Duodenal mucosa (tissue), 2 donors: ENCODE measurements around the gene RAB30.

Source experiments
- H3K27ac ChIP-seq: one replicate; pipeline ENCODE4 v1.7.0; 2013; ENCODE audit warnings: low read depth, low read length
- H3K27me3 ChIP-seq, 2 donors: one replicate each; pipeline ENCODE4 v1.7.0; 2013; ENCODE audit warnings: low read length in 2 of 2, control low read depth in 1 of 2; ENCODE audit not compliant: insufficient read depth in 2 of 2, control insufficient read depth in 1 of 2
- H3K36me3 ChIP-seq, 2 donors: one replicate each; pipeline ENCODE4 v1.7.0; 2013; ENCODE audit warnings: low read length in 2 of 2, control low read depth in 1 of 2; ENCODE audit not compliant: insufficient read depth in 2 of 2, control insufficient read depth in 1 of 2
- H3K4me1 ChIP-seq, 2 donors: one replicate each; pipeline ENCODE4 v1.7.0; 2013; ENCODE audit warnings: low read length in 2 of 2, control low read depth in 1 of 2; ENCODE audit not compliant: insufficient read depth in 2 of 2, control insufficient read depth in 1 of 2
- H3K4me3 ChIP-seq, 2 donors: one replicate each; pipeline ENCODE4 v1.7.0; 2013; ENCODE audit warnings: low read length in 2 of 2, low read depth in 1 of 2
- H3K9ac ChIP-seq, 2 donors: one replicate each; pipeline ENCODE4 v1.7.0; 2013; ENCODE audit warnings: low read length in 2 of 2, low read depth in 1 of 2
- H3K9me3 ChIP-seq, 2 donors: one replicate each; pipeline ENCODE4 v1.7.0; 2013; ENCODE audit warnings: low read length in 2 of 2, control low read depth in 1 of 2; ENCODE audit not compliant: control insufficient read depth in 1 of 2

RAB30 gene

DNA sequence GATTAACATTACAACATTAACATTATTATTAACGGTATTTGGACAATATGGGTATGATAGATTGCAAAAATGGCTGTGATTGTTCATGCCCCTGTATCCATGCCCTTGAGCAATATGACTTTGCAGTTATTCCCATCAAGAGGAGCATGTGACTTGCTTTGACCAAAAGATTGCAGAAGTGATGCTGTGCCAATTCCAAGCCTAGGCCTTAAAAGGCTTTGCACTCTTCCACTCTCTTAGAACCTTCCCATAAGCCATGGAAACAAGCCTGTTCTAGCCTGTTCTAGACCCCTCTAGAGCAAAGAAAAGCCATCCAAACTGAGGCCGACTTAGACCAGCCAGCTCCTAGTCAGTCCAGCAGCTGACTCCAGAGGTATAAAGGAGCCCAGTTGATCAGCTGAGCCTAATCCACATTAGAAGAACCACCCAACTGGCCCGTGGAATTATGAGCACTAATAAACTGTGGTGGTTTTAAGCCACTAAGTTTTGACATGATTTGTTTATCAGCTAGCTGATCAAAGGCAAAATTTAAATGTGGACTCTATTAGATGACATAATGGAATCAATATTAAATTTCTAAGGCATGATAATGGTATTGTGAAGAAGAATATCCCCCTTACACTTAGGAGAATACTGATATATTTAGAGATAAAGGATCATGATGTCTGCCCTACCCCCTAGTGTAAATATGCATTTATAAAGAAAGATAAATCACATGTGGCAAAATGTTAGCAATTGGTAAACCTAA lies 28.6 kb downstream of the RAB30 start:
- no peak overlapping the region for H3K4me3 ChIP-seq
- peaks cover 5 to 12% of the 10 kb centered on the region in 2 donors for H3K4me1 ChIP-seq
- no peaks in the 10 kb centered on the region for H3K9me3 ChIP-seq
- no peak overlapping the region for H3K27ac ChIP-seq
- H3K36me3 ChIP-seq = no peaks in the 10 kb centered on the region
- no peaks in the 10 kb centered on the region for H3K27me3 ChIP-seq
- no peak overlapping the region for H3K9ac ChIP-seq

- Histone ChIP-seq H3K4me1 (peaks cover 5 to 12% of the 10 kb centered on the region in 2 donors), H3K27ac (no peak overlapping the region)
Measured at GRCh38 chr11:83041126-83041525, 30.6 kb downstream of the RAB30 start.

GRCh38 chr11:83039566-83039965 lies 32.1 kb downstream of the RAB30 start:
- Histone ChIP-seq H3K36me3 (no peaks in the 10 kb centered on the region), H3K27me3 (no peaks in the 10 kb centered on the region), H3K9me3 (no peaks in the 10 kb centered on the region), H3K27ac (no peak overlapping the region), H3K9ac (no peak overlapping the region), H3K4me3 (no peak overlapping the region), H3K4me1 (peaks cover 13 to 17% of the 10 kb centered on the region in 2 donors)

More at GRCh38 chr11:83041126-83041525, 30.6 kb downstream of the RAB30 start:
- Histone ChIP-seq H3K9ac (no peak overlapping the region), H3K4me3 (no peak overlapping the region), H3K27me3 (no peaks in the 10 kb centered on the region), H3K36me3 (no peaks in the 10 kb centered on the region), H3K9me3 (no peaks in the 10 kb centered on the region)

- Histone ChIP-seq H3K9ac (no peak overlapping the region), H3K9me3 (no peaks in the 10 kb centered on the region), H3K27me3 (no peaks in the 10 kb centered on the region), H3K4me3 (no peak overlapping the region), H3K4me1 (peaks cover 25 to 26% of the 10 kb centered on the region in 2 donors), H3K27ac (no peak overlapping the region), H3K36me3 (no peaks in the 10 kb centered on the region)
Measured at GRCh38 chr11:83037877-83038276, 33.8 kb downstream of the RAB30 start.

GRCh38 chr11:83036701-83037100 lies 35.0 kb downstream of the RAB30 start:
- no peaks in the 10 kb centered on the region for H3K9me3 ChIP-seq
- H3K4me3 ChIP-seq = no peak overlapping the region
- no peak overlapping the region for H3K27ac ChIP-seq
- H3K4me1 ChIP-seq = peaks cover 25 to 26% of the 10 kb centered on the region in 2 donors
- H3K36me3 ChIP-seq = no peaks in the 10 kb centered on the region
- H3K27me3 ChIP-seq = no peaks in the 10 kb centered on the region
- no peak overlapping the region for H3K9ac ChIP-seq

- no peak overlapping the region for H3K4me3 ChIP-seq
- H3K27me3 ChIP-seq = no peaks in the 10 kb centered on the region
- no peak overlapping the region for H3K27ac ChIP-seq
- H3K9ac ChIP-seq = no peak overlapping the region
- no peaks in the 10 kb centered on the region for H3K36me3 ChIP-seq
- no peaks in the 10 kb centered on the region for H3K9me3 ChIP-seq
- peaks cover 25 to 26% of the 10 kb centered on the region in 2 donors for H3K4me1 ChIP-seq
Measured at GRCh38 chr11:83035070-83035854, 36.4 kb downstream of the RAB30 start.

- H3K36me3 ChIP-seq = no peaks in the 10 kb centered on the region
- H3K4me3 ChIP-seq = peak overlapping the region in 1 of 2 donors; percentile 23
- H3K9me3 ChIP-seq = no peaks in the 10 kb centered on the region
- no peaks in the 10 kb centered on the region for H3K27me3 ChIP-seq
- H3K27ac ChIP-seq = no peak overlapping the region
- H3K4me1 ChIP-seq = peaks cover 25 to 26% of the 10 kb centered on the region in 2 donors
- H3K9ac ChIP-seq = peak overlapping the region in 1 of 2 donors; percentile 13
Measured at GRCh38 chr11:83034673-83035014, 37.1 kb downstream of the RAB30 start.

DNA sequence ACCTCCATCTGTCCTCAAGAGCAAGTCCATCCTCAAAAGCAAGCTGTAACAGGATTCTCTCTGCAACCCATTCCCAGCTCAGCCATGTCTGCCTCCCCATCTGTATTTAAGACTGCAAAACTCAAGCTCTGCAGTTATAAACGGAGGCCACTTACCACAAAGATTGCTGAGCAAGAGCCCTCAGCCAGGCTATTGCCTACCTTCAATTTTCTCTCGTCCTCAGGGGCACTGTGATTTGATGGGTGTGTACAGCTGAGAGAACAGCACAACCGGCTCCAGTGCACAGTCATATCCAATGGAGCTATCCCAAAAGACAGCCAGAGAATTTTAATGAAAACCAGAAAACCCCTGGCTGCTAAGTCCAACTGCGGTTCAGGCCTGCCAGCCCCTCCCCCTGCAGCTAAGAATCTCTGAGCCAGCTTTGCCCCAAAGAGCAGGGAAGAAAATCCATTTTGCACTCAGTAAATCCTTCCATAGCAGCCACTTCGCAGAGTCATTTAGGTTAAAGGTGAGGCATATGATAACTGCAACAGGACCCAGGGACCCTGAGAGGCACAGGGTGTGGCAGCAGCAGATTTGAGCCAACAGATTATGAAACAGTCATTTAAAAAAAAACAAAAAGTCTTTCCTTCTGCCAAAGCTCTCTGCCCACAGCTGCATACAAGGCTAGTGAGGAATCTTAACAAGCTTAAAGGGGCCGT lies 37.6 kb downstream of the RAB30 start:
- H3K9ac ChIP-seq = peak overlapping the region in 1 of 2 donors; percentile 13

DNA sequence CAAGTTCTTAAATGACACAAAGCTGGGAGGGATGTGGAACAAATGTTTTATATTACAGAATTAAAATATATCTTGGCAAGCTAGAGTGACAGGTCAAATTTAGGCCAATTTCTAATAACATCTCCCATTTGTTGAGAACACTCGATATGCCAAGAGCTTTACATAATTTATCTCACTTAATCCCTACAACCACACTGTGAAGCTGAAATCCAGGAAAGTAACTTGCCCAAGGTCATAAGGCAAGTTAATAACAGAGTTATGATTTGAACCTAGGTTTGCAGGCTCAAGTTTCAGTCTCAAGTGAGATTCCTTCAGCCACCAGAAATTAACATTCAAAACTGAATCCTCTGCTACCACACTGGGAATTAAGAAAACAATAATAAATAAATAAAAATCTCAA lies 38.3 kb downstream of the RAB30 start:
- Histone ChIP-seq H3K9me3 (no peaks in the 10 kb centered on the region), H3K36me3 (no peaks in the 10 kb centered on the region), H3K4me1 (peaks cover 25 to 26% of the 10 kb centered on the region in 2 donors), H3K9ac (peak overlapping the region in 1 of 2 donors; percentile 13), H3K27ac (no peak overlapping the region), H3K27me3 (no peaks in the 10 kb centered on the region), H3K4me3 (peak overlapping the region in 1 of 2 donors; percentile 23)

More for the DNA sequence above, 37.6 kb downstream of the RAB30 start:
- no peaks in the 10 kb centered on the region for H3K9me3 ChIP-seq
- peaks cover 25 to 26% of the 10 kb centered on the region in 2 donors for H3K4me1 ChIP-seq
- peak overlapping the region; percentile 23 to 32 for H3K4me3 ChIP-seq
- H3K36me3 ChIP-seq = no peaks in the 10 kb centered on the region
- no peak overlapping the region for H3K27ac ChIP-seq
- H3K27me3 ChIP-seq = no peaks in the 10 kb centered on the region

DNA sequence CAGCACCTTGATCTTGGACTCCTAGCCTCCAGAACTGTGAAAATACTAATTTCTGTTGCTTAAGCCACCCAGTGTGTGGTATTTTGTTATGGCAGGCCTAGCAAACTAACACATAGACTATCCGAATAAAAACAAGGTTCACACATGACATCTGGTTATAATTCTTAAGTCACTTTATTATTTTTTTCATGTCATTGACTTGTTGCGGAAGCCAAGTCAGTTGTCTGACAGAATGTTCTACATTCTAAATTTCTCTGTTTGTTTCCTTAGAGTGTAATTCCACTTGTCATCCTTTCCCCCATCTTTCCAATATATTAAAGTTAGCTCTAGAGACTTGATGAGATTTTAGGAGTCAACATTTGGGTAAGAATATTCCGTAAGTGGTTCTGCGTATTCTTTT lies 40.6 kb downstream of the RAB30 start:
- H3K36me3 ChIP-seq = no peaks in the 10 kb centered on the region
- no peak overlapping the region for H3K27ac ChIP-seq
- H3K4me1 ChIP-seq = peaks cover 25 to 26% of the 10 kb centered on the region in 2 donors
- no peaks in the 10 kb centered on the region for H3K9me3 ChIP-seq
- H3K4me3 ChIP-seq = no peak overlapping the region
- H3K27me3 ChIP-seq = no peaks in the 10 kb centered on the region
- H3K9ac ChIP-seq = no peak overlapping the region
